Measurements from ENCODE around the gene TRIM71.

DNA sequence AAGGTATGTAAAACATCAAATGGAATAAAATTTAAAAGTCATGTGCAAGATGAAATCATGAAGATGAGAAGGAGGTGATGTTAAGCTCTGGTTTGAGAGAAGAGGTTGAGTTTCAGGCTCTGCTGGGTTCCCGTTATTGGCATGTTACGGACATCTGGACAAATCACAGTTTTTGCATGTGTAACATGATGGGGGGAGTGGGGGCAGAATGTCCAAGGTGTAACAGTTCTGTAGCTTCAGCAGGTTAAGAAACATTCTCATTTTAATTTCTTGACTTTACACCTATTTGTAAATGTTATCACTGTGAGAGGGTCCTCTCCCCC, 17.2 kb downstream of the TRIM71 start:
- TF ChIP-seq, protein P1, sequence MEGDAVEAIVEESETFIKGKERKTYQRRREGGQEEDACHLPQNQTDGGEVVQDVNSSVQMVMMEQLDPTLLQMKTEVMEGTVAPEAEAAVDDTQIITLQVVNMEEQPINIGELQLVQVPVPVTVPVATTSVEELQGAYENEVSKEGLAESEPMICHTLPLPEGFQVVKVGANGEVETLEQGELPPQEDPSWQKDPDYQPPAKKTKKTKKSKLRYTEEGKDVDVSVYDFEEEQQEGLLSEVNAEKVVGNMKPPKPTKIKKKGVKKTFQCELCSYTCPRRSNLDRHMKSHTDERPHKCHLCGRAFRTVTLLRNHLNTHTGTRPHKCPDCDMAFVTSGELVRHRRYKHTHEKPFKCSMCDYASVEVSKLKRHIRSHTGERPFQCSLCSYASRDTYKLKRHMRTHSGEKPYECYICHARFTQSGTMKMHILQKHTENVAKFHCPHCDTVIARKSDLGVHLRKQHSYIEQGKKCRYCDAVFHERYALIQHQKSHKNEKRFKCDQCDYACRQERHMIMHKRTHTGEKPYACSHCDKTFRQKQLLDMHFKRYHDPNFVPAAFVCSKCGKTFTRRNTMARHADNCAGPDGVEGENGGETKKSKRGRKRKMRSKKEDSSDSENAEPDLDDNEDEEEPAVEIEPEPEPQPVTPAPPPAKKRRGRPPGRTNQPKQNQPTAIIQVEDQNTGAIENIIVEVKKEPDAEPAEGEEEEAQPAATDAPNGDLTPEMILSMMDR (IDR thresholded peaks at IDR 0.05; ENCODE audit: low read length): no peak
- no peak for TF ChIP-seq EZH2 (IDR thresholded peaks at IDR 0.05; ENCODE audit: borderline replicate concordance, low read length)
